HG03469 (cell line): ENCODE results near the gene ANXA6.
A peak's percentile ranks its signal among the peaks of the same experiment; 100 is the strongest.
"Not testable (repeated sequence)": the region's sequence is repeated elsewhere in the genome, so short reads cannot be mapped to it uniquely, and the experiment has no call there.

Source experiments
- ATAC-seq: cut with Tn5 transposase; IDR thresholded peaks from one replicate; pipeline ENCODE4 v1.9.1; 2021; ENCODE audit warnings: mild to moderate bottlenecking, moderate library complexity, moderate number of reproducible peaks; ENCODE audit not compliant: unreplicated experiment

ANXA6 gene

GRCh38 chr5:151181818-151182523, 24.4 kb upstream of the ANXA6 start:
- ATAC-seq, result no peak

GRCh38 chr5:151180291-151180690, 22.7 kb upstream of the ANXA6 start:
- no peak for ATAC-seq

GRCh38 chr5:151179489-151179840, 21.9 kb upstream of the ANXA6 start:
- no peak for ATAC-seq

GRCh38 chr5:151178777-151179488, 21.4 kb upstream of the ANXA6 start:
- ATAC-seq, result no peak

- ATAC-seq, result no peak
These were observed 20.8 kb upstream of the ANXA6 start for GRCh38 chr5:151178372-151178771.

GRCh38 chr5:151176268-151176667, 18.7 kb upstream of the ANXA6 start:
- not testable (repeated sequence) for ATAC-seq

- no peak for ATAC-seq
These were observed 17.1 kb upstream of the ANXA6 start for GRCh38 chr5:151174612-151175101.

GRCh38 chr5:151173711-151174611, 16.4 kb upstream of the ANXA6 start:
- ATAC-seq, result no peak

- no peak for ATAC-seq
These were observed 13.9 kb upstream of the ANXA6 start for GRCh38 chr5:151171529-151171928.

GRCh38 chr5:151168602-151169344, 11.2 kb upstream of the ANXA6 start:
- ATAC-seq, result no peak

- ATAC-seq, result no peak
These were observed 9.4 kb upstream of the ANXA6 start for GRCh38 chr5:151167022-151167421.

- ATAC-seq, result peak; percentile 85
These were observed 7.3 kb upstream of the ANXA6 start for GRCh38 chr5:151164687-151165392.

- ATAC-seq, result no peak
These were observed 5.2 kb upstream of the ANXA6 start for GRCh38 chr5:151162776-151163175.

GRCh38 chr5:151159649-151160373, 2.2 kb upstream of the ANXA6 start:
- no peak for ATAC-seq

- ATAC-seq, result no peak
These were observed 695 bp upstream of the ANXA6 start for GRCh38 chr5:151158287-151158661.

- no peak for ATAC-seq
These were observed 815 bp downstream of the ANXA6 start for GRCh38 chr5:151156507-151157420.

GRCh38 chr5:151155775-151156506, 1.6 kb downstream of the ANXA6 start:
- no peak for ATAC-seq
